HG02885 (cell line): ENCODE results near the gene NDUFC2.
A peak's percentile ranks its signal among the peaks of the same experiment; 100 is the strongest.
"Not testable (repeated sequence)": the region's sequence is repeated elsewhere in the genome, so short reads cannot be mapped to it uniquely, and the experiment has no call there.

Experiments
- ATAC-seq: cut with Tn5 transposase; IDR thresholded peaks from one replicate; pipeline ENCODE4 v1.9.1; 2021; ENCODE audit warnings: mild to moderate bottlenecking; ENCODE audit not compliant: unreplicated experiment, poor library complexity

NDUFC2 gene

DNA sequence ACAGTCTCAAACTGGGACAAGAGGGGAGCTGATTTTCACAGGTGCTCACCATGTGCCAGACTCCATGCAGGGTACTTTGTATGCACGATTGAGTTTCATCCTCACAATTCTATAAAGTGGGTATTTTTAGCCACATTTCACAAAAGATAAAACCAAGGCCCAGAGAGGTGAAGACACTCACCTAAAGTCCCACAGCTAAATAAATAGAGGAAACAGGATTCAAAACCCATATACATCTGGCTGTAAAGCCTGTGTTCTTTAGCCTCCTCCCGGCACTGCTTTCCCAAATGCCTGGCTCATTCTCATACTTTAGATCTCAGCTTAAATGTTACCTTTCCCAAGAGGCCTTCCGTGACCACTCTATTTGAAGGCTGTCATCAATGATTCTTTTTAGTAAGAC lies 43.3 kb downstream of the NDUFC2 start:
- ATAC-seq, result no peak

DNA sequence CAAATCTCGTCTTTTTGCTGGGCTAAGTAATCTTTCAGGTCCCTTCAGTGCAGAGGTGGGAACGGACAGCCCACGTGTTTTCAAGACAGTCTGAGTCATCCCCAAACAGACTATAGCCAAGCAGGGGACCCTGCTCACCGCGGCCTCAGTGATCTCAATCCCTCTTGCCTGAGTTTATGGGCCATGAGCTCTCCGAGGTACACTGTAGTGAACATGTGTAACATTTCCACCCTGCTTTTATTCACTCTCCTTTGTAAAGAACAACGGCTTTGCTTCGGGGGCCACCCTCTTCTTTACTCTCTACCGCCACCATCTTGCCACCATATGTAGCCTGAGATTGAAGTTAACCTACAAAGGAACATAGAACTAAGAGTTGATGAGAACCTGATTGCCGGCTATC lies 45.0 kb downstream of the NDUFC2 start:
- no peak for ATAC-seq

DNA sequence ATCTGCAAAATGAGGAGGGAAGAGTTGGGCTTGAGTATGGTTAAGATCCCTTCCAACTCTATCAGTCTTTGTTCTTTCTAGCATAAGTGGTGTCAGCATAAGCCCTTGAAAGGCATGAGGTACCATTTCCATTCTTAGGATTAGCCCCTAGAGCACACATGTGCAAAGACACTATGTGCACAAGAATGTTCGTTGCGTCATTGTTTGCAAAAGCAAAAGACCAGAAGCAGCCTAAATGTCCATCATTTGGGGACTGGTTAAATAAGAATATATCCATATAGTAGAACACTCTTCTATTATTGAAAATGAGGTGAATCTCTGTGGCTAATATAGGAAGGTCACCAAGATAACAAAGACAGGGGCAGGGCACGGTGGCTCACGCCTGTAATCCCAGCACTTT lies 46.6 kb downstream of the NDUFC2 start:
- no peak for ATAC-seq

DNA sequence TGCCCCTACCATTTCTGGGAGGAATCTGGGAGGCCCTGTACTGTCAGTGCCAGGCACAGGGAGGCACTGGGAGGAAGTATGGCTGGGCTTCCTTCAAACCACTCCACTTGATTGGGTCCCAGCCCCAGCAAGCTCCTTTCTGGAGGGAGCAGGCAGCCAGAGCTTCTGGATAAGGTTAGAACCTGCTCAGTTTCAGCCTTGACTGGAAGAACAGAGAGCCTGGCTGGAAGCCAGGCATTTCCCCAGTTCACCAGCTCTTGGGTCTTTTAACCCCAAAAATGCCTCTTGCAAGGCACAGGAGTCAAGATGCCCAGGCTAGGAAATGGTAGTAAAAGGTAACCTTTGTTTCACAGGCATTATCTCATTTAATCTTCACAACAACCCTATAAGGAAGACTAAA lies 47.6 kb downstream of the NDUFC2 start:
- ATAC-seq, result no peak

DNA sequence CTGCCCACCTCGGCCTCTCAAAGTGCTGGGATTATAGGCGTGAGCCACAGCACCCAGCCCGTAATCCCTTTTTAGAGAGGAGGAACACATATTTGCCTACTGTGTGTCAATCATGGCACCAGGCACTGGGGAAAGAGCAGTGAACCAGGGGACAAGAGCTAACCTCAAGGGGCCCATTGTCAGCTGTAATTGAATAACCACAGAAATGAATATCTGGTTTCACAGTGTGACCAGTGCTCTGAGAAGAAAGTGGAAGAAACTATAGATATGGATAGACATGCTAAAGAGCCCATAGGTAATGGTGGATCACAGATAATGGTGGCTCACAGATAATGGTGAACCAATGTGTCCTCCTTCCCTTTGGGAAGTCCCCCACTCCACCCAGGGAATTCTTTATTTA lies 48.0 kb downstream of the NDUFC2 start:
- peak; percentile 71 for ATAC-seq

DNA sequence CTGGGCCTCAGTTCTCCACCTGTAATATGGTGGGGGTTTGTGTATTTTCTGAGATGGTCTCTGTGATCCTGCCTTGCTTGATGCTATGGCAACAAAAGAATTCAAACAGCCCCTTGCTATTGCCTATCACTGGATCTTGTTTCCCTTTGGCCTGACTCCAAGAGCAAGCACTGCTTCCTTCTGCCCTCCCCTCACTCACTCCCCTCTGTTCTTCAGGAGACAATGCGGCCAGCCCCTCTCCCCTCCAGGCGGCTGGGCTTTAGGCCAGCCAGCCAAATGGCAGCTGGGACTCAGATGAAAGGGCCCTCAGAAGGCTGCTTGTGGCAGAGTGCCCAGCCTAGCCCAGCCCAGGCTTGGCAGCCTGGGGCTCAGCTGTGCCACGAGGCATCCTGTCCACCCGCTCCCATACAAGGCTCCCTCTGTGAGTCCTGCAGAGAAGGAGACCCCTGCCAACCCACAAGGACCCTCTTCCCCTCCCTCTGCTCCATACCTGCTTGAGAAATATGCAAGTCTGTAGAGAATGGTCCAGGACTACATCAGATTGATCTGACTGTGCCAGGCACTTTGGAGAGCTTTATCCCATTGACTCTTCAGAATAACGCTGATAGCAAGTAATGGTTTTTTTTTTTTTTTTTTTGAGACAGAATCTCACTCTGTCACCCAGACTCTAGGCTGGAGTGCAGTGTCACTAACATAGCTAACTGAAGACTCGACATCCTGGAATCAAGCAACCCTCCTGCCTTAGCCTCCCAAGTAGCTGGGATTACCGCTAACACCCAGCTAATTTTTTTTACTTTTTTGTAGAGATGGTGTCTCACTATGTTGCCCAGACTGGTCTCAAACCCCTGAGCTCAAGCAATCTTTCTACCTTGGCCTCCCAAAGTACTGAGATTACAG lies 49.0 kb downstream of the NDUFC2 start:
- no peak for ATAC-seq

DNA sequence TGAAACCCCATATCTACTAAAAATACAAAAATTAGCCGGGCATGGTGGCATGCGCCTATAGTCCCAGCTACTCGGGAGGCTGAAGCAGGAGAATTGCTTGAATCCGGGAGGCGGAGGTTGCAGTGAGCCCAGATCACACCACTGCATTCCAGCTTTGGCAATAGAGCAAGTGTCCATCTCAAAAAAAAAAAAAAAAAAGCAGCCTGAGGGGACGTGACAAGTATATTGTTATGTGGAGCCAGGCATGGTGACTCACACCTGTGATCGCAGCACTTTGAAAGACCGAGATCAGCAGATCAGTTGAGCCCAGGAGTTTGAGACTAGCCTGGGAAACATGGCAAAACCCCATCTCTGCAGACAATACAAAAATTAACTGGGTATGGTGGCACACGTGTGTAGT lies 51.2 kb downstream of the NDUFC2 start:
- ATAC-seq, result not testable (repeated sequence)

DNA sequence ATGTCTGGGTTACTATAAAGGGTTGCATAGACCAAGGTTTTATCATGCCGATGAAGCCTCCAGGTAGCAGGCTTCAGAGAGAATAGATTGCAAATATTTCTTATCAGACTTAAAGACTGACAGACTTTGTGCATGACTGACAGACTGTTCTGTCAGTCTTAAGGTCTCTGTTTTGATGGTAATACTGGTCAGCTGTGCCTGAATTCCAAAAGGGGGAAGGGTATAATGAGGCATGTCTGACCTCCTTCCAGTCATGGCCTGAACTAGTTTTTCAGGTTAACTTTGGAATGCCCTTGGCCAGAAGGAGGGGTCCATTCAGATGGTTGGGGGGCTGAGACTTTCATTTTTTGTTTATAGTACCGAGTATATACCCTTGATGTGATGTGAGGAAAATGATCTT lies 51.9 kb downstream of the NDUFC2 start:
- no peak for ATAC-seq

DNA sequence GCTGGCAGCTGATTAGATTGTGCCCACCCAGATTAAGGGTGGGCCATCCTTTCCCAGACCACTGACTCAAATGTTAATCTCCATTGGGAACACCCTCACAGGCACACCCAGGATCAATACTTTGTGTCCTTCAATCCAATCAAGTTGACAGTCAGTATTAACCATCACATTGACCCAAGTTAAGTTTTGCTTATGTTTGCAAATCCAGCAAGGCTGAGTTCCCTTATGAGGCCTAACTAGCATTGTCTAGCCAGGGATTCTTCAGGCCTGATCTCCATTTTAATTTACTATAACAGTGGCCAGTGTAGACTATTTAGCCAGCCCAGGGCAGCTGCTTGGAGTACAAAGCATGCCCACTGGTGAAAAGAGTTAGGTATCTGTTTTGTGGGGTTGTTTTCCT lies 54.3 kb downstream of the NDUFC2 start:
- ATAC-seq, result no peak

DNA sequence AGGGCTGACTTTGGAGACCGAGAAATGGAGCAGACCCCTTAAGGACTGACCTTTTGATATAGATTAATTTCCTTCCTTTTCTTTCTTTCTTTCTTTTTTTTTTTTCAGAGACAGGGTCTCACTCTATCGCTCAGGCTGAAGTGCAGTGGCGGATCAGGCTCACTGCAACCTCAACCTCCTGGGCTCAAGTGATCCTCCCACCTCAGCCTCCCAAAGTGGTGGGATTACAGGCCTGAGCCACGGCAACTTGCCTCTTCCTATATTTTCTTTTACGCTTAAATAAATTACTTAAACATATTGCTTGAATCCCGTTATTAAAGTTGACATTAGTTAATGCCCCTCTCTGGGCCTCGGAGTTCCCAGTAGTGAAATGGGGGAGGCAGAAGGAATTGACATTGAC lies 56.2 kb downstream of the NDUFC2 start:
- ATAC-seq, result no peak

DNA sequence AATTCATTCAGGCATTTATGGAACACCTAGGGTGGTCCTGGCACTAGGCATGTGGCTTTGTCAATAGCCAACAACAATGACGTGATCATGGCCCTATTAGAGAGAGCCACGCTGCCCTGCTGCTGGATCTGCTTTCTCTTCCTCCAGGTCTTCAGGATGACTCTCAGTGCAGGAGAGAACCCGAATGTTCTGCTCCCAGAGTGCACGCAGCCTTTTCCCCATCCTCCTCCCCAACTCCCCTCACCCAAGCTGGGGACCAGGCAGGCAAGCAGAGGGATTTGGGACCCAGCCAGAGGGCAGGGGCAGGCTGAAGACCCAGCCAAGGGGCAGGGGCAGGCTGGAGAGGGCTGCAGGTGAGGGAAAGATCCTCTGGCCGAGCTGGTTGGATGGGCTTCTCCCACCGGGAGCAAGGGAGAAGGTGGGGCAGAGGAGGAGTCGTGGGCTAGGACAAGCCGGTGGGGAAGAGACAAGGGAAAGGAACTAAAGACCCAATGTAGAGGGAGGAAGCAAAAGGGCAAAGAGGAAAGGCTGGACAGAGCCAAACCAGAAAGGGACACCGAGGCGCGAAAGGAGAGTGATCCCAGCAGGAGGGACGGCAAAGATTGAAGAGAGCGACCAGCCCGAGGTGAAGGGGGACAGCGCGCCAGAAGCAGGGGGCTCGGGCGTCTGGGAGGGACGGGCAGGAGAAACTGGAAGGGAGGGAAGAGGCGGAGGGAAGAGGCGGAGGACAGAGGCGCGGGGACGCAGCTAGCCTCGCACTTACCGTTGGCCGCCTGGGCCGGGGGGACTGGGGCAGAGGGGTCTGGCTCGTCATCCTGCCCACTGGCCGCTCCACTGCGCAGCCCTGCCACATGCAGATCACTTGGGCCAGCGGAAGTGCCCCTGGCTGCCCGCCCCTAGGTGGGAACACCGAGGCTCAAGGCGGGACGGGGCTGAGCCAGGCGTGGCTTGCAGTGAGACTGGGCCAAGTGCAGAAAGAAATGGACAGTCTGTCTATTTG lies 57.0 kb downstream of the NDUFC2 start, which contains the start of gene KCTD14:
Gene KCTD14, minus strand, starts transcription at position 880 of the 1,000 bp plus-strand sequence. Its CDS starts 27 bp downstream, at position 853.
- no peak for ATAC-seq

DNA sequence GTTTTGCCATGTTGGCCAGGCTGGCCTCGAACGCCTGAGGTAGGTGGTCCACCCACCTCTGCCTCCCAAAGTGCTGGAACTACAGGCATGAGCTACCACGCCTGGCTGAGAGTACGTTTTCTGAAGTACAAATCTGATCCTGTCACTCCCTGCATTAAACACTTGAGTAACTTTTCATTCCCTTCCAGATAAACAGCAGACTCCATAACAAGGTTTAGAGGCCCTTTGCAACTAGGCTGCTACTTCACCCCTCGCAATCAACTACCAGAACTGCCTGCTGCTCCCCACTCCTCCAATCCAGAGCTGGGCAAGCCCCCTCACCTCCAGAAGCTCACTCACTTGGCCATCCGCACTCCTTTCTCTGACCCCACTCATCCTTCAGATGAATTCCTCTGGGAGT lies 58.1 kb downstream of the NDUFC2 start:
- no peak for ATAC-seq

DNA sequence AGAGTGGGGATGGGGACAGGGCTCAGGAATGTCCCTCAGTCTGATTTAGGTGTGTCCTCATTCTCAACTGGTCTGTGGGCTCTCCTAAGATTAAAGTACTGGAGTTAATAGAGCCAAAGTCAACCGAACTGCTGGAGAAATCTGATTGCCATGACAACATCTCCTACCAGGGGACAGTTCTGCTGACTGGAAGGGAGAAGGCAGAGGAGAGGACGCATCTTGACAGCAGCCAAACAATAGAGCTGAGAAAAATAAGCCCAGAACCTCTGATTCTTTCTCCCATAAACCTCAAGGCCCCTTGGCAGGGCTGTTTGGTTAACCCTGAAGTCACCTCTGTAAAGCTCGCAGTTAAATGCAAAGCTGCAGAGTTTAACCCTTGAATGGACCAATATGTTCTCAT lies 59.4 kb downstream of the NDUFC2 start:
- no peak for ATAC-seq

DNA sequence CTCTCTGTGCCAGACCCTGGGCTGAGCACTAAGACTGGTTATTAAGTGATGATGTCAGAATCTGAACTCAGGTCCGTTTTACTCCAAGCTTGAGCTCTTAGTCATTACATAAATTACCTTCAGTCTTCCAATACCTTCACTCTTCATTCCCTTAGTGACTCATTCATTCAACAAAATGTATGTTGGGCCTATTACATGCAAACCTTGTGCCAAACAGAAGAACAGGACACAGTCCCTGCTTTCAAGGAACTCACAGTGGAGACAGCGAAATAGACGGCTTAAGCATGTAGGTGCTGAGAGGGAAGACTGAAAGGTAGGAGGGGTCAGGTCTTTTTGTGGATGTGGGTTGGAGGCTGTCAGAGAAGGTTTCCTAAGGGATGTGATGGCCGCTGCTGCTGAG lies 59.9 kb downstream of the NDUFC2 start:
- ATAC-seq, result no peak
